DMS 273 treated with DMSO at 0.1 percent for 48 hours (cell line): Measurements from ENCODE around the gene TRABD2B.

Experiments used
- DNase-seq: peaks from one replicate; lab custom pipeline; 2025; lab: John Stamatoyannopoulos, UW

TRABD2B gene

DNA sequence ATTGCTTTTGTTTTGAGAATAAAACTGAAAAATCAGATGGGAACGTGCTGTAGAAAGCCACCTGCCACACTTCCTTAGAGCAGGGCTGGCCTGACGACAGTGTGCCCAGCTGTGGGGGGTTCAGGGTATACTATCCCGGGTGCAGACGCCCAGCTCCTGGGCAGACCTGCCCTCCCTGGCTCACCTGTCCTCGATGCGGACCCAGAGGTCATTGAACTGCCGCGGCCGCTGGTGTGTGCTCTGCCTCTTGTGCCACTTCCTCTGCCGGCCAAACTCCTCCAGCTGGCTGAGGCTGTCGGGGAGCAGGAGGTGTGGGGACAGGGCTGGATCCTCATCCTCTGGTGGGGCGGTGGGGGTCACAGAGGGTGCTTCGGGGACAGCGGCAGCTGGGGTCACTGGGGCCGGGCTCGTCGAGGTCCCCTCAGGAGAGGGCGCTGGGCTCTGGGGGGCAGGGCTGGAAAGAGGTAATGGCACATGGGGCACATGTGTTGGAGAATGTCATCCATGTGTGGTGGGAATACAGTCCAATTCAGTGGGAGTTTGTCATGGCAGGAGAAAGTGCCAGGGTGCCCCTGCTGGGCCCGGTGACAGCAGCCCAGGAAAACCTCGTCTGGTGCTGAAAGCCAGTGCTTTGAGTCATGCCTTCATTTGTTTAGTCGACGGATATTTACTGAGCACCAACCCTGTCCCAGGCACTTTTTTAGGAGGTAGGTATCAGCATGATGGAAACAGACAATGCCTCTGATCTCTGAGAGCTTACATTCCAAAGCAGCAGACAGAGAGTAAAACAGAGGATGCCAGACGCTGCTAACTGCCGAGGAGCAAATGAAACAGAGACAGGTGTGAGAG is 222.0 kb downstream of the TRABD2B start:
- no peak for DNase-seq

- no peak for DNase-seq
Observed at GRCh38 chr1:47772960-47773682, 224.1 kb downstream of the TRABD2B start.

DNA sequence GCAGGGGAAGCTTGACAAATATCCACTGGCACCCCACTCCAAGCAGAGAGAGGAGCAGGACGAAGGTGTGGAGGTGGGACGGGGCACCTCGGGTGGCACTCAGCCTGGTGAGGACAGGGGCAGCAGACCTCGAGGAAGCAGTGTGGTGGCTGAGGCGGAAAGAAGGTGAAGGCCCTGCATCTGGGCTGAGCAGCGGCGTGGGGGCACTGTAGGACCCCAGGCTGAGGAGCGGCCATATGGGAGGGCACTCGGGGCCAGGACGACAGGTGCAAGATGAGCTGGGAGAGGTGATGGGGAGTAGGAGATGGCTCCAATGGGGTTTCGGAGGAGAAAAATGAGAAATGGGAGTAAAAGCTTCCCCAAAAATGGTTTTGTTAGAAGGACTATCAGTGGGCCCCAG is 224.9 kb downstream of the TRABD2B start:
- no peak for DNase-seq

DNA sequence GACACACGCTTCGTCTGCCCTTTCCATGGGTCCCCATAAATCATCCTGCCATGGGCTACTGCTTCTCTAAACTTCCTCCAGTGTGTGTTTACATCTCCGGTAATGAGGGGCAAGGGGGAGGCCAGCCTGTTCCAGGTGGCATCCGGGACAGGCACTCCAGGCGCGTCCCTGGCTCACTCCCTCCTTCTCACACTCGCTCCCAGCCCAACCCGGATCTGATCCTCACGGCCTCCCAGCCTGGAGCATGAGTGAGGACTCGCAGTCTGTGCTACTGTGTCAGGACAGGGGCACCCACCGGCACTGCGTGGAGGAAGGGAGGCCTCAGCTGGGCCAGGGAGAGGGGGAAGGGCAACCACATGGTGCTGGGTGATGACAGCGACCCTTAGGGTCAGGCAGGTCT is 225.4 kb downstream of the TRABD2B start:
- DNase-seq, result no peak

GRCh38 chr1:47769983-47770382 is 227.2 kb downstream of the TRABD2B start:
- no peak for DNase-seq

GRCh38 chr1:47769295-47769694 is 227.9 kb downstream of the TRABD2B start:
- no peak for DNase-seq

- DNase-seq, result no peak
Observed at GRCh38 chr1:47767741-47768100, 229.5 kb downstream of the TRABD2B start.

DNA sequence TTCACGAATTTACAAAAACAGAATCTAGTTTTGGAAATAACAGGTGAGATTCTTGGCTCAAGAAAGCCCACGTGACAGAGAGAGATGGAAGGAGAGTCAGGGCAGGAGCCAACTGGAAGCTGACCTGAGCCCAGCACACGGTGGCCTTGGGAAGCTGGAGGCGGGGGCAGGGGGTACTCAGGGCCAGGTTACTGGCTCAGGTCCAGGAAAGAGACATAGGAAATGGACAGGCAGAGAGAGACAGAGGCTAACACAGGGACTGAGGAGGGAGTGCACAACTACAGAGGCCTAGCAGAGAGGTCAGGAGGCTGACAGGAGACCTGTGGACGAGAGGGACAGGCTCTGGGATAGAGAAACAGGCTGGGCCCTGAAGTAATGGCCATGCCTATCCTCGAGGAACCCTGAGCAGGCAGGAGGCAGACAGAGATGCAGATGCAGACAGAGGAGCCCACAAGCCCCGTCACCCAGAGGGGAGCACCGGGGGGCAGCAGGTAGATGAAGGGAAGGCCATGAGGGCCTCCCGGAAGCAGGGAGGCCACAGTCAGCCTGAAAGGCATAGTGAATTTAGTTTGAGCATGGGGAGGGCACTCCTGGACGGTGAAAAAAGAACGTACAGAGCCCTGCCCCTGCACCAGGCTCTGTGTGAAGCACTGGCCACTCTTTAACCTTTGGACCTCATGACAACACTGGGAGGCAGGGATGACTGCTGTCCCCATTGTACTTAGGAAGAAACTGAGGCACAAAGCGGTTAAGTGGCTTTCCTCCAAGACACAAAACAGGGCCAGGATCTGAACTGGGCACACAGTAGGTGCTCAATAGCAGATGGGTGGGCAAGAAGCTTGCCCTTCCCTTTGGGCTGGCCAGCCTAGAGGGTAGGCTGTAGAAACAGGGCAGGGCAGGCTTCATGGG is 230.1 kb downstream of the TRABD2B start:
- no peak for DNase-seq

DNA sequence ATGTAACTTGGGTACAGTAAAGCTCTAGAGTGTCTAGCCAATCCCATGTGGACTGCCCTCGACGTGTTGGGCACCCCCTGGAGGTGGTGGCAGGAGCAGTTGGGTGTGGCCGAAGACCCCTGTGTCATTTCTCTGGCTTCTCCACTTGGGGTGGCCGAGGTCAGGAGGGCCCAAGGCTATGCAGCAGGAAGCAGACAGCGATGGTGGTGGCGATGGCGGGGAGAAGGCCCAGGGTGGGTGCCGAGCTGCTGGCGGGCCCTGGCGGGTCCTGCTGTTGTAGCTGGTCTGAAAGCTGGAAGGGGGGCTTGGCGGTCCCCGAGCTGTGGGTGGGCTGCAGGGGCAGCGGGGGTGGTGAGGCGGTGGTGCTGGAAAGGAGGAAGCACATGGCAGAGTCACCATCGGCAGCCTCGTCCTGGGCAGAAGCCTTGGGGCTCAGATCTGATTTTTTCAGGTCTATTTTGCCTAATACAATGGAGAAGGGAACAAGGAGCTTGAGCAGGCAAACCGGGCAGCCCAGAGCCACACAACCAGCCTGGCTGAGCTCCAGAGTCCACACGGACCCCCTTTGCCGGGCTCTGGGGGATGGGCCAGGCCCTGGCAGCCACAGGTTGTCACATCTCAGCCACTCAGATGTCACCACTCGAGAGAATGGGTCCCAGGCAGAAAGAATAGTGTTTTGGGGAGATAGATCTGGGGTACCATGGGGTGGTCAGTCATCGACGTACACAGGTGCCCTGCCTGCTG is 231.3 kb downstream of the TRABD2B start:
- DNase-seq, result no peak

GRCh38 chr1:47765236-47765635 is 231.9 kb downstream of the TRABD2B start:
- DNase-seq, result no peak

DNA sequence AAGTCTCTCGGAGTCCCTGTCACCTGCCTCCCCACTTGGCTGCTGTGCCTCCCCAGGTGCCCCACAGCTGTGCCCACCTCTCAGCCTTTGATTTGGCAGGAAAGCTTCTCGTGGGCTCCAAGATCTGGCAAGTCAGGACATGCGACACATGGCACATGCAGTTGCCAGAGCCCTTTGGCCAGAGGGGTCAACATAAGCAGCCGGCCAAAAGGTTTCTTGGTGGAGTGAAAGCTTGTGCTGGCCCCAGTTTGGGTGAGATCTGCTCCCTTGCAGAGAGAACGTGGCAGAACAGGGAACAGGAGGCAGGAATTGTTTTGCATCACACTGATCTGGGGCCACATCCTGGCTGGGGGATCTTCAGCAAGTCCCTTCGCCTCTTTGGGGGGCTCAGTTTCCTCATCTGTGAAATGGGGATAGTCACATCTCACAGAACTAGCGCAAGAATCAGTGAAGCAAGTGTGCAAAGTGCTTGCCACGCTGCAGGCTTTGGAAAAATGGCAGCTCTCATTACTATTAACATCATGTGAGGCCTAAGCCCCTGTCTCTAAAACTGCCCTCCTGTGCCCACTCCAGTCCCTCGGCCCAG is 232.6 kb downstream of the TRABD2B start:
- no peak for DNase-seq

GRCh38 chr1:47763591-47764171 is 233.5 kb downstream of the TRABD2B start:
- DNase-seq, result no peak

- no peak for DNase-seq
Observed at GRCh38 chr1:47761974-47762373, 235.2 kb downstream of the TRABD2B start.

DNA sequence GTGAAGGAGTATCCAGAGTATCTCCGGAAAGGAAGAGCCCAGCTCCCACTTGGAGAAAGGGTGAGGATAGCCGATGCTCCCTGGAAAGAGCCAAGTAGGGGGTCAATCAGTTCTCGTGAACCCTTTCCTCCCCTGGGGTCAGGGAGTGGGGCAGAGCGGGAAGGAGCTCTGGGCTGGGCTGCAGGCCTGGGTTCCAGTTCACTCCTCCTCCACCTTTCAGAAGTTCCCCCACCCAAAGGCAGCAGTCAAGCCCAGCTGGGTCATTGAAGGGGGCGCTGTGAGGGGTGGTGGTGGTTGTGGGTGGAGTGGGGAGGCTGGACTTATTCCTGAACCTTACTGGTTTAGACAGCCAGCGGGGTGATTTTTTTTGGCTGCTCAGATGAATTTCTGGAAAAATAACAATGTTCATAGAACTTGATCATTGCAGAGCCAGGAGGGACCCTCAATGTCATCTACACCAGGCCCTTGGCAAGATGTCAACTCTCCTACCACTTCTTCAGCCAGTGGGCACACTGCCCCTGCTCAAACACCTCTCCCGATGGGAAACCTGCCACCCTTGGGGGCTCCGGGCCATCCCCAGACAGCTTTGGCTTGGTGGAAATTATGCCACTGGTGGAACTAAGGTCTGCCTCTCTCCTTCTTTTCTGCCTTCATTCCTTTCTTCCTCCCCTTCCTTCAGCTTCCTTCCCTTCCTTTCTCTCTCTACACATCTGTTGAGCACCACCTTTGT is 235.8 kb downstream of the TRABD2B start:
- no peak for DNase-seq

DNA sequence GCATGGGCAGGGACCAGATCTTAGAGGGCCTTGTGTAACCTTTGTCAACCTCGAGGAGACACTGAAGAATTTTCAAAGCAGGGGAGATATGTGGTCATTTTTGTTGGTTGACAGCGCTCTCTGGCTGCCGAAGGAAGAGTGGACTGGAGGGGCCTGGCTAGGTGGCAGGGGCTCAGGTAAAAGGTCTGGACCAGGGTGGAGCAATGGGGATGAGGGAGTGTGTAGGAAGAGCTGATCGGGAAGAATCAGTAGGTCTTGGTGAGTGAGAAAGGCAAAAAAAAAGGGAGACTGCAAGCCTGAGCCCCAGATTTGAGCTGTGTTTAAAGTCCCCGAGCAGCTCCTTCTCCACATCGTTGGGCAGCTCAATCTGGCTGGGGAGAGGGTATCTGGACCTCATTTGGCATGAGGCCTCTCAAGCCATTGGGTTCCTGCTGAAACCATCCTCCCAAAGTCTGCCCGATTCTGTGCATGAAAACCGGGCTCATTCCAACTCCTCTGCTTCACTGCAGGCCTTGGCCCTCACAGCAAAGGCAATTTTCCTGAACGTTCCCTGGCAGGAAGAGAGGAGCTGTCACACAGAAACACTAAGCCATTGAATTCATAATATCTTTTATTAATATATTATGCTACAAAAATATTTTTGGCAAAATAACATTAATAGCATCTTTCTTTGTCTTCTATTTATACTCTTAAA is 237.1 kb downstream of the TRABD2B start:
- DNase-seq, result no peak

GRCh38 chr1:47759251-47759935 is 237.8 kb downstream of the TRABD2B start:
- DNase-seq, result no peak

DNA sequence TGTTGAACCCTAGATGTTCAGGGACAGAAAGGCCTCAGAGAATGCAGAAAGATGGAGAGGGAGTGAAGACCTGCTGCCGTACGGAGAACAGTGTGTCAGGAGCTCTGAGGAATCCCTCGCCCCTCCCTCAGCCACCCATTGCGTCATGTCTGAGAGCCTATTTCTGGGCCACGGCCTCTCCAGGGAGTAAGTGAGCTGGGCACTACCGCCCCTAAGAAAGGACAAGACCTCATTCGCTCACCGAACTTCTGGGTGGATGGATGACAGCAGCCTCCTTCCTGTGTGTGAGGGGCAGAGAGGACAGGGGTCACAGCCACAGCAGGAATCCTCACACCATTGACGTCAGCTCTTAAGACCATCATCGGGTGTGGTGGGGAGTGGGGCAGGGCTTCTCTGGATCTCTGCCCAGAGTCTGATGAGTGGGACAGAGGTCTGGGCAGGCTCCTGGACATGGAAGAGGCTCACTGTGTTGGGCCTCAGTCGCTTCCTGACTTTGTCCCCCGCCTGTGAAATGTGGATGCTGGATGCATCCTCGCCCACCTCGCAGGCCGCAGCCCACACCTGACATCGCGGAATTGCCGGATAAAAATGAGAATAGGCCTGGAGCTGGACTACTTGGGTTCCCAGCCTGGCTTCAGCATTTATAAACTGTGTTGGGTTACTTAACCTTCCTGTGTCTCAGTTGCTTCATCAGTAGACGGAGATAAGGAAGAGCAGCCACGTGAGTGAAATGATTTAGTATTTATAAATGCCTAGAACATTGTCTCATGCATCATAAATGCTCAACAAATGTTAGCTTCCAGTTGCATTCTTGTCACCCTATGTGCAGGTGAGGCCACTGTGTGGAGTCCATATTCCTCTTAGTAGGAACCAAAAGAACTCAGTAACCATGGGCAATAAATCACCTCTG is 238.6 kb downstream of the TRABD2B start:
- no peak for DNase-seq
